Lung (tissue), 12 donors: ENCODE measurements around the gene CDC123. TPM values are rescaled to one million over a fixed set of nuclear protein-coding genes. Genes with fewer than 3 reads are reported as not detected.
"Not testable (repeated sequence)": the region's sequence is repeated elsewhere in the genome, so short reads cannot be mapped to it uniquely, and the experiment has no call there.

Source experiments
- ATAC-seq: fragments of 200-7000 bp; cut with Tn5 transposase; one replicate; pipeline ENCODE4 v1.9.1; 2020; ENCODE audit warnings: moderate number of reproducible peaks; ENCODE audit not compliant: insufficient read depth, low FRiP score
- DNase-seq, 3 donors: peaks; one replicate each; pipeline ENCODE4 v3.0.0-alpha.2; 2013 to 2017
- H3K27ac ChIP-seq, 2 donors: one replicate each; pipeline ENCODE4 v1.5.1; 2013; ENCODE audit warnings: mild to moderate bottlenecking in 2 of 2, moderate library complexity in 2 of 2, control low read depth in 1 of 2, inconsistent platforms in 1 of 2, low read depth in 1 of 2, low read length in 1 of 2
- H3K27me3 ChIP-seq, 3 donors: one replicate each; pipeline ENCODE4 v1.5.1; 2013; ENCODE audit warnings: low read length in 2 of 3; ENCODE audit not compliant: control insufficient read depth in 3 of 3, insufficient read depth in 3 of 3
- H3K36me3 ChIP-seq, 4 donors: one replicate each; pipeline ENCODE4 v1.5.1; 2013; ENCODE audit warnings: low read length in 4 of 4, mild to moderate bottlenecking in 1 of 4, moderate library complexity in 1 of 4; ENCODE audit not compliant: control insufficient read depth in 4 of 4, insufficient read depth in 4 of 4
- H3K4me1 ChIP-seq, 5 donors: one replicate each; pipeline ENCODE4 v1.5.1; 2013; ENCODE audit warnings: low read length in 5 of 5, mild to moderate bottlenecking in 2 of 5, moderate library complexity in 1 of 5; ENCODE audit not compliant: control insufficient read depth in 5 of 5, insufficient read depth in 5 of 5
- H3K4me3 ChIP-seq: one replicate; pipeline ENCODE4 v1.5.1; 2013; ENCODE audit warnings: mild to moderate bottlenecking, control low read depth, moderate library complexity
- H3K9ac ChIP-seq, 2 donors: one replicate each; pipeline ENCODE4 v1.5.1; 2013; ENCODE audit warnings: low read length in 2 of 2, control low read depth in 1 of 2; ENCODE audit not compliant: insufficient read depth in 1 of 2
- H3K9me3 ChIP-seq, 4 donors: one replicate each; pipeline ENCODE4 v1.5.1; 2013; ENCODE audit warnings: low read length in 3 of 4, mild to moderate bottlenecking in 1 of 4, moderate library complexity in 1 of 4; ENCODE audit not compliant: control insufficient read depth in 4 of 4, insufficient read depth in 3 of 4
- CTCF ChIP-seq: IDR thresholded peaks from 2 replicates; pipeline ENCODE4 v1.5.1; 2012; ENCODE audit warnings: mild to moderate bottlenecking; ENCODE audit errors: control extremely low read depth, extremely low read depth
- WGBS, 2 donors: extraction: QIAGEN DNeasy Blood & Tissue Kit; methylation state at CpG; one replicate each; pipeline ENCODE4 v1.1.7; 2013; 5-methylcytosine and 5-hydroxymethylcytosine counted together
- polyA plus RNA-seq, 2 donors: library from polyadenylated mRNA; stranded (reverse); fragments of 200-250 nt; gene quantifications; one replicate each; pipeline ENCODE4 v1.2.1, GENCODE V29; 2013
- total RNA-seq, 2 donors: library from RNA; depleted of rRNA in 1 of 2; stranded (reverse); fragments of >200 nt in 1 of 2; gene quantifications; one replicate each; pipeline ENCODE4 v1.2.1, GENCODE V29; 2014 to 2021
- donor health status: control.
- donor health status: control.
- donor health status: Bipolar disorder and iron deficiency.
- donor health status: healthy.
- donor health status: DM: yes; HTN: yes; CAD: no.

CDC123 gene
- total and polyA plus RNA-seq, 4 donors = 25.8 to 74.8 (median 54.4) TPM

- H3K27ac ChIP-seq = no peak overlapping the region
- H3K9ac ChIP-seq = no peak overlapping the region
- H3K4me3 ChIP-seq = no peak overlapping the region
- WGBS, 2 donors = 65 to 69% methylated on average over 8 of the region's 8 CpGs
- ATAC-seq = peak; percentile 23
- no peaks in the 10 kb centered on the region for H3K36me3 ChIP-seq
- H3K9me3 ChIP-seq = no peaks in the 10 kb centered on the region
- DNase-seq = no peak
- peaks cover 0 to 2% (median 0%) of the 10 kb centered on the region in 5 donors for H3K4me1 ChIP-seq
- H3K27me3 ChIP-seq = peaks cover 0 to 12% (median 0%) of the 10 kb centered on the region in 3 donors
- no peak for TF ChIP-seq CTCF
Measured at GRCh38 chr10:12271210-12271540, 75.2 kb downstream of the CDC123 start.

DNA sequence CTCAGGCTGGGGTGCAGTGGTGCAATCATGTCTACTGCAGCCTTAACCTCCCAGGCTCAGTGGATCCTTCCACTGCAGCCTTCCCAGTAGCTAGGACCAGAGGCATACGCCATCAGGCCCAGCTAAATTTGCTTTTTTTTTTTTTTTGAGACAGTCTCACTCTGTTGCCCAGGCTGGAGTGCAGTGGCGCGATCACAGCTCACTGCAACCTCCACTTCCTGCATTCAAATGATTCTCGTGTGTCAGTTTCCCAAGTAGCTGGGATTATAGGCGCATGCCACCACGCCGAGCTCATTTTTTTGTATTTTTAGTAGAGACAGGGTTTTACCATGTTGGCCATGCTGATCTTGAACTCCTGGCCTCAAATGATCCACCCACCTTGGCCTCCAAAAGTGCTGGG, 81.9 kb downstream of the CDC123 start:
- H3K36me3 ChIP-seq, H3K4me1 ChIP-seq, H3K27me3 ChIP-seq, H3K9ac ChIP-seq, H3K27ac ChIP-seq, H3K4me3 ChIP-seq, ATAC-seq, DNase-seq, H3K9me3 ChIP-seq: not testable (repeated sequence)
- WGBS, 2 donors = 84 to 87% methylated on average over 7 of the region's 7 CpGs

- Histone ChIP-seq H3K27me3 (peaks cover 0 to 3% (median 0%) of the 10 kb centered on the region in 3 donors), H3K9ac (no peak overlapping the region), H3K4me1 (no peaks in the 10 kb centered on the region), H3K36me3 (no peaks in the 10 kb centered on the region), H3K9me3 (no peaks in the 10 kb centered on the region), H3K4me3 (no peak overlapping the region), H3K27ac (no peak overlapping the region)
- DNase-seq (no peak), ATAC-seq (no peak)
- TF ChIP-seq CTCF = no peak
- WGBS, 2 donors = 70% methylated on average over 11 of the region's 11 CpGs
Measured at GRCh38 chr10:12279281-12279680, 83.3 kb downstream of the CDC123 start.

GRCh38 chr10:12287772-12288171, 91.8 kb downstream of the CDC123 start:
- H3K9ac ChIP-seq = no peak overlapping the region
- DNase-seq (no peak), ATAC-seq (no peak)
- no peak for TF ChIP-seq CTCF
- H3K9me3 ChIP-seq = no peaks in the 10 kb centered on the region
- no peaks in the 10 kb centered on the region for H3K36me3 ChIP-seq
- WGBS, 2 donors = 92 to 98% methylated on average over 10 of the region's 10 CpGs
- H3K4me3 ChIP-seq = no peak overlapping the region
- H3K4me1 ChIP-seq = no peaks in the 10 kb centered on the region
- no peaks in the 10 kb centered on the region for H3K27me3 ChIP-seq
- no peak overlapping the region for H3K27ac ChIP-seq

DNA sequence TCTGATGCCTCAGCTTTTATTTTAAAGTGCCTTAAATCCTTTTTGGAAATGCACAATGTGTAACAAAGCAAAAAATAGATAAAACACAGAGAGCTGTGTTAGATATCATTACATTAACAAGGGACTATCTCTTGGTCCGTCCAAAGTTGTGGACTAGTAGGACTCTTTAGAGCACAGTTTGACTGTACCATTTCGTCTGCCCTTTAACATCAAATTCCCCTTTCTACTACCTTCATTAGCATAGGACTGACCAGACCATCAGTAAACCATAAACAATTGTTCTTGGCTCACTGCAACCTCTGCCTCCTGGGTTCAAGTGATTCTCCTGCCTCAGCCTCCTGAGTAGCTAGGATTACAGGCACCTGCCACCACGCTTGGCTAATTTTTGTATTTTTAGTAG, 101.8 kb downstream of the CDC123 start:
- H3K27ac ChIP-seq, H3K36me3 ChIP-seq, H3K27me3 ChIP-seq, H3K9ac ChIP-seq, H3K4me1 ChIP-seq, DNase-seq, ATAC-seq, H3K9me3 ChIP-seq, H3K4me3 ChIP-seq: not testable (repeated sequence)
- 90 to 95% methylated on average over 3 of the region's 3 CpGs for WGBS, 2 donors
